A549 (cell line): ENCODE results near the gene IL6ST.

Experiments
- CTCF ChIP-seq: fragments of >200 bp; sonication (Bioruptor Twin); formaldehyde crosslinking; IDR thresholded peaks from 3 replicates; pipeline ENCODE4 v1.5.1; 2016
- EHMT2 ChIP-seq: fragments of 200-600 bp; sonication (generic); IDR thresholded peaks from 2 replicates; pipeline ENCODE4 v1.6.1; 2016; ENCODE audit warnings: antibody characterized with exemption, low read depth, mild to moderate bottlenecking, moderate library complexity
- POLR2A ChIP-seq: IDR thresholded peaks from 2 replicates; pipeline ENCODE4 v1.6.1; 2012; ENCODE audit warnings: mild to moderate bottlenecking, low read length
- RFX5 ChIP-seq: fragments of 450-650 bp; IDR thresholded peaks from 2 replicates; pipeline ENCODE4 v1.7.1; 2014; ENCODE audit warnings: antibody characterized with exemption, mild to moderate bottlenecking, moderate library complexity

DNA sequence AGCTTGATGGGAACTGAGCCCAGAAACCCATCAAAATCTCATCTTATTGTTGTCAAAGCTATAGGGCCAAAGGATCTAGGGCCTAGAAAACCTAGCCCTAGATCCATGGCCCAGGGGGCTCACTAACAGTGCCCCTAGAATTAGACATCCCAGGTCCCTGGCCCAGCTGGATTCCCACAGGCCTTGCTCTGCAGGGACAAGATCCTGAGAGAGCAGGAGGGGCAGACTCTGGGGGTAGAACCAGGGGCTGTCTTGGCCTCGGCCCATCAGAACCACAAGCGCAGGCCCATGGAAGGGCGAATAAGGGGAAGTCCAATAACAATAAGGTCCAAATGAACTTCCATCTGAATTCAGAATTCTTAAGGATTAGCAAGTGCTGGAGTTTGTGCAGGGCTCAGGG lies 69.6 kb downstream of the IL6ST start:
- TF ChIP-seq CTCF, result no peak
- TF ChIP-seq EHMT2, result no peak
- no peak for TF ChIP-seq POLR2A
- TF ChIP-seq RFX5, result no peak
